Right lobe of liver (tissue), 6 donors: ENCODE data around the gene G3BP2. TPM values are rescaled to one million over a fixed set of nuclear protein-coding genes. Genes with fewer than 3 reads are reported as not detected.

Experiments used
- ATAC-seq, 4 donors: fragments of 200-7000 bp; cut with Tn5 transposase; one replicate each; pipeline ENCODE4 v1.9.1; 2020; ENCODE audit warnings: mild to moderate bottlenecking in 4 of 4, moderate library complexity in 4 of 4
- DNase-seq, 3 donors: peaks; one replicate each; pipeline ENCODE4 v3.0.0-alpha.2; 2020
- H3K27ac ChIP-seq, 3 donors: fragments of 200-600 bp; one replicate each; pipeline ENCODE4 v1.8.0; 2022
- H3K27me3 ChIP-seq, 2 donors: fragments of 200-600 bp; one replicate each; pipeline ENCODE4 v1.8.0; 2022
- H3K36me3 ChIP-seq, 4 donors: fragments of 200-600 bp; sonication (generic) in 1 of 4; one replicate each; pipeline versions ENCODE4 v1.5.1 to v1.8.0; 2017 to 2022; ENCODE audit warnings: control low read depth in 1 of 4
- H3K4me1 ChIP-seq, 4 donors: fragments of 200-600 bp; sonication (generic) in 1 of 4; one replicate each; pipeline versions ENCODE4 v1.5.1 to v1.8.0; 2017 to 2022; ENCODE audit warnings: control low read depth in 1 of 4
- H3K4me3 ChIP-seq, 3 donors: fragments of 200-600 bp; one replicate each; pipeline ENCODE4 v1.8.0; 2022
- H3K9me3 ChIP-seq, 4 donors: fragments of 200-600 bp; sonication (generic) in 1 of 4; one replicate each; pipeline versions ENCODE4 v1.5.1 to v1.8.0; 2017 to 2022; ENCODE audit warnings: control low read depth in 1 of 4
- POLR2A ChIP-seq: fragments of 450-650 bp; IDR thresholded peaks from one replicate; pipeline ENCODE4 v1.6.1; 2017; ENCODE audit warnings: antibody characterized with exemption, mild to moderate bottlenecking
- WGBS: methylation state at CpG from one replicate; pipeline ENCODE4 v1.1.6; 2018; ENCODE audit warnings: low coverage, low lambda C conversion rate; ENCODE audit not compliant: insufficient coverage; ENCODE audit errors: missing lambda C conversion rate; 5-methylcytosine and 5-hydroxymethylcytosine counted together
- intact Hi-C, 2 donors: fragments of 100-400 bp; cut with DNase I; formaldehyde crosslinking; loops; one replicate each; pipeline versions ENCODE4 v1.11.2 to v1.14.1; 2022
- total RNA-seq, 6 experiments: library from RNA; depleted of rRNA in 2 of 6; stranded (reverse); fragments of >200 nt in 2 of 6; fragmentation: NEBNext Ultra II Directional in 3 of 6; extraction: Animal tissue kit (Norgen Biotek cat#: 25700) in 3 of 6; gene quantifications; one replicate each; pipeline versions ENCODE4 v1.1.0 to v1.2.4, GENCODE V29; 2016 to 2023
- TF ChIP-seq, protein P1 (sequence below), 4 donors: fragments of 200-600 bp in 3 of 4; fragments of 450-650 bp in 1 of 4; IDR thresholded peaks; one replicate each; pipeline versions ENCODE4 v1.5.1 to v1.8.0; 2016 to 2022; ENCODE audit warnings: antibody characterized with exemption in 4 of 4, mild to moderate bottlenecking in 2 of 4
- donor health status: DM: no; HTN: yes; CAD: no.
- donor health status: DM: no; HTN: no; CAD: no.
- donor health status: DM: no; HTN: no; CAD: no.
- donor health status: DM: no; HTN: yes; CAD: no.
- donor health status: DM: no; HTN: yes; CAD: no.

G3BP2 gene
- total RNA-seq, 6 experiments from 2014 or later = 47.6 to 68.9 (median 64.5) TPM

GRCh38 chr4:75633846-75634245, 39.4 kb downstream of the G3BP2 start:
- TF ChIP-seq, protein P1, sequence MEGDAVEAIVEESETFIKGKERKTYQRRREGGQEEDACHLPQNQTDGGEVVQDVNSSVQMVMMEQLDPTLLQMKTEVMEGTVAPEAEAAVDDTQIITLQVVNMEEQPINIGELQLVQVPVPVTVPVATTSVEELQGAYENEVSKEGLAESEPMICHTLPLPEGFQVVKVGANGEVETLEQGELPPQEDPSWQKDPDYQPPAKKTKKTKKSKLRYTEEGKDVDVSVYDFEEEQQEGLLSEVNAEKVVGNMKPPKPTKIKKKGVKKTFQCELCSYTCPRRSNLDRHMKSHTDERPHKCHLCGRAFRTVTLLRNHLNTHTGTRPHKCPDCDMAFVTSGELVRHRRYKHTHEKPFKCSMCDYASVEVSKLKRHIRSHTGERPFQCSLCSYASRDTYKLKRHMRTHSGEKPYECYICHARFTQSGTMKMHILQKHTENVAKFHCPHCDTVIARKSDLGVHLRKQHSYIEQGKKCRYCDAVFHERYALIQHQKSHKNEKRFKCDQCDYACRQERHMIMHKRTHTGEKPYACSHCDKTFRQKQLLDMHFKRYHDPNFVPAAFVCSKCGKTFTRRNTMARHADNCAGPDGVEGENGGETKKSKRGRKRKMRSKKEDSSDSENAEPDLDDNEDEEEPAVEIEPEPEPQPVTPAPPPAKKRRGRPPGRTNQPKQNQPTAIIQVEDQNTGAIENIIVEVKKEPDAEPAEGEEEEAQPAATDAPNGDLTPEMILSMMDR (IDR thresholded peaks at IDR 0.05) = no peak
- no peak for TF ChIP-seq POLR2A
- no peak for DNase-seq
- intact Hi-C loops = no loop called here

GRCh38 chr4:75630937-75631329, 42.3 kb downstream of the G3BP2 start:
- TF ChIP-seq POLR2A = no peak
- TF ChIP-seq, protein P1 (IDR thresholded peaks at IDR 0.05) = no peak
- Histone ChIP-seq H3K9me3 (no peaks in the 10 kb centered on the region), H3K4me1 (peaks cover 0 to 5% (median 0%) of the 10 kb centered on the region in 4 donors), H3K36me3 (no peaks in the 10 kb centered on the region), H3K27ac (no peak overlapping the region), H3K4me3 (peak overlapping the region; percentile 45 to 61 (median 48)), H3K27me3 (no peaks in the 10 kb centered on the region)
- intact Hi-C loops = no loop called here
- ATAC-seq (no peak), DNase-seq (no peak)
- WGBS = 59% methylated on average over 5 of the region's 9 CpGs

More at GRCh38 chr4:75633846-75634245, 39.4 kb downstream of the G3BP2 start:
- no peak for ATAC-seq
- Histone ChIP-seq H3K27ac (no peak overlapping the region), H3K36me3 (no peaks in the 10 kb centered on the region), H3K4me3 (no peak overlapping the region), H3K4me1 (peaks cover 0 to 5% (median 0%) of the 10 kb centered on the region in 4 donors), H3K27me3 (no peaks in the 10 kb centered on the region), H3K9me3 (no peaks in the 10 kb centered on the region)
- WGBS = 58% methylated on average over 2 of the region's 2 CpGs

GRCh38 chr4:75630174-75630936, 42.9 kb downstream of the G3BP2 start, which contains the start of gene CDKL2:
Gene CDKL2, minus strand, starts transcription at chr4:75630528. Its CDS starts 4,540 bp downstream, at chr4:75625988.
- ATAC-seq (peak; percentile 92 to 97 (median 94)), DNase-seq (peak; percentile 76 to 89 (median 80))
- intact Hi-C loops = no loop called here
- TF ChIP-seq POLR2A = no peak
- TF ChIP-seq, protein P1 (IDR thresholded peaks at IDR 0.05) = no peak
- 19% methylated on average over 23 of the region's 57 CpGs for WGBS
- H3K27me3 ChIP-seq = no peaks in the 10 kb centered on the region
- H3K36me3 ChIP-seq = no peaks in the 10 kb centered on the region
- H3K27ac ChIP-seq = no peak within 1 kb of the TSS
- no peaks in the 10 kb centered on the region for H3K9me3 ChIP-seq
- peak within 1 kb of the TSS; percentile 45 to 61 (median 48) for H3K4me3 ChIP-seq
- peaks cover 0 to 5% (median 0%) of the 10 kb centered on the region in 4 donors for H3K4me1 ChIP-seq

DNA sequence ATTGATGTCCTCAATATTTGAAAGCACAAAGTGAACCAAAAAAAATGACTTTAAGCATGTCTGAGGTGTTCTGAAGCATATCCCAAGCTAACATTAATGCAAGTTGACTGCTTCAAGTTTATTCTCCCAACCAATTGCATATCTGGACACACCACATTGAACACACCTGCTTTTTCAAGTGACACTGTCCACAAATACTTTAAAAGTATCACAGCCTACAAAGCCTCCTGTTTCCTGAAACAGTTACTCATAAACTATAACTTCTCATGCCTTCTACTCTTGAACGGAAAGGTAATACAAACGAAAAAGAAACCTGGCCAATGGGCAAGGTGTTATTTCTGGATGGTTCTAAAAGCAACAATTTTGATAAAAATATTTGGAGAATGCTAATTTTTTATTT, 44.0 kb downstream of the G3BP2 start:
- no peaks in the 10 kb centered on the region for H3K36me3 ChIP-seq
- DNase-seq = no peak
- no peak overlapping the region for H3K27ac ChIP-seq
- no peaks in the 10 kb centered on the region for H3K9me3 ChIP-seq
- 57% methylated on average over 2 of the region's 2 CpGs for WGBS
- no peak overlapping the region for H3K4me3 ChIP-seq
- peaks cover 0 to 5% (median 0%) of the 10 kb centered on the region in 4 donors for H3K4me1 ChIP-seq
- intact Hi-C loops = no loop called here
- TF ChIP-seq POLR2A = no peak
- TF ChIP-seq, protein P1 (IDR thresholded peaks at IDR 0.05) = no peak
- no peak for ATAC-seq
- no peaks in the 10 kb centered on the region for H3K27me3 ChIP-seq
